ENCODE data around the gene PTGFRN.

GRCh38 chr1:116983112-116983511 is 73.4 kb downstream of the PTGFRN start:
- TF ChIP-seq CTCF (IDR thresholded peaks at IDR 0.05; ENCODE audit: insufficient read depth, low read length, poor library complexity, severe bottlenecking) = no peak
- TF ChIP-seq EZH2phosphoT487 (conservative IDR thresholded peaks at IDR 0.05; ENCODE audit: low read length) = no peak
